ENCODE data around the gene NOG. TPM values are rescaled to one million over a fixed set of nuclear protein-coding genes. Genes with fewer than 3 reads are reported as not detected.

The NOG gene
- total RNA-seq (2011; cell fraction: chromatin; rRNA removed; ENCODE audit: low replicate concordance): not detected in 2 replicates
- not detected in 2 replicates for total RNA-seq (2011; cell fraction: nucleolus; rRNA removed)
- not detected in 2 replicates for total RNA-seq (2011; cell fraction: nucleoplasm; rRNA removed)
- not detected in 2 replicates for total RNA-seq (2014; rRNA removed)
- total RNA-seq (2014; rRNA removed; fragmentation: Illumina TruSeq; extraction: Trizol): not detected in 2 replicates
- not detected in 2 replicates for total RNA-seq (2015; rRNA removed; fragmentation: Illumina TruSeq; extraction: Trizol)
- total RNA-seq (2021): not detected in 2 replicates
- polyA plus RNA-seq (2011; rRNA removed): not detected in 2 replicates
- polyA plus RNA-seq (2011; cell fraction: cytosol; rRNA removed): not detected in 2 replicates
- not detected in 2 replicates for polyA plus RNA-seq (2011; cell fraction: nucleus; rRNA removed)
- not detected in 2 replicates for polyA plus RNA-seq (2012)
- polyA plus RNA-seq (2014; fragmentation: Illumina TruSeq; extraction: Trizol): not detected in 2 replicates
- polyA plus RNA-seq (2014; fragmentation: Nextera tagmentation; extraction: Ambion mirVana): not detected
- not detected in 2 replicates for polyA plus RNA-seq (2014; rRNA removed)
- polyA minus RNA-seq (2011; rRNA and poly(A)+ RNA removed): not detected in 2 replicates
- not detected in 2 replicates for polyA minus RNA-seq (2011; cell fraction: cytosol; rRNA and poly(A)+ RNA removed)
- polyA minus RNA-seq (2011; cell fraction: nucleus; rRNA and poly(A)+ RNA removed): not detected in 2 replicates
- not detected for Bru-seq, nascent RNA
- not detected for BruChase-seq, experiment 1, labeled RNA remaining after a 2-hour chase
- BruChase-seq, experiment 2, labeled RNA remaining after a 6-hour chase: percentile 20 among the genes with signal in this experiment
- long read RNA-seq, experiment 1: 0 reads
- long read RNA-seq, experiment 2: 0 reads
- long read RNA-seq, experiment 3: 0 reads

DNA sequence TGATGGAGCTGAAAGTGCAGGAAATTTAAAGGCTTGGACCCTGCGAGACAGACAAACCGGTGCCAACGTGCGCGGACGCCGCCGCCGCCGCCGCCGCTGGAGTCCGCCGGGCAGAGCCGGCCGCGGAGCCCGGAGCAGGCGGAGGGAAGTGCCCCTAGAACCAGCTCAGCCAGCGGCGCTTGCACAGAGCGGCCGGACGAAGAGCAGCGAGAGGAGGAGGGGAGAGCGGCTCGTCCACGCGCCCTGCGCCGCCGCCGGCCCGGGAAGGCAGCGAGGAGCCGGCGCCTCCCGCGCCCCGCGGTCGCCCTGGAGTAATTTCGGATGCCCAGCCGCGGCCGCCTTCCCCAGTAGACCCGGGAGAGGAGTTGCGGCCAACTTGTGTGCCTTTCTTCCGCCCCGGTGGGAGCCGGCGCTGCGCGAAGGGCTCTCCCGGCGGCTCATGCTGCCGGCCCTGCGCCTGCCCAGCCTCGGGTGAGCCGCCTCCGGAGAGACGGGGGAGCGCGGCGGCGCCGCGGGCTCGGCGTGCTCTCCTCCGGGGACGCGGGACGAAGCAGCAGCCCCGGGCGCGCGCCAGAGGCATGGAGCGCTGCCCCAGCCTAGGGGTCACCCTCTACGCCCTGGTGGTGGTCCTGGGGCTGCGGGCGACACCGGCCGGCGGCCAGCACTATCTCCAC is at the start of gene NOG:
Gene NOG (plus strand): TSS at position 54 of the 674 bp plus-strand sequence. CDS start 525 bp downstream, at position 579.
- H3K9me3 ChIP-seq (replicated peaks; ENCODE audit: control insufficient read depth, insufficient read depth, low read depth, low read length): no peaks in the 10 kb centered on the region
- H3K4me3 ChIP-seq: no peak within 1 kb of the TSS
- TF ChIP-seq, protein P1, sequence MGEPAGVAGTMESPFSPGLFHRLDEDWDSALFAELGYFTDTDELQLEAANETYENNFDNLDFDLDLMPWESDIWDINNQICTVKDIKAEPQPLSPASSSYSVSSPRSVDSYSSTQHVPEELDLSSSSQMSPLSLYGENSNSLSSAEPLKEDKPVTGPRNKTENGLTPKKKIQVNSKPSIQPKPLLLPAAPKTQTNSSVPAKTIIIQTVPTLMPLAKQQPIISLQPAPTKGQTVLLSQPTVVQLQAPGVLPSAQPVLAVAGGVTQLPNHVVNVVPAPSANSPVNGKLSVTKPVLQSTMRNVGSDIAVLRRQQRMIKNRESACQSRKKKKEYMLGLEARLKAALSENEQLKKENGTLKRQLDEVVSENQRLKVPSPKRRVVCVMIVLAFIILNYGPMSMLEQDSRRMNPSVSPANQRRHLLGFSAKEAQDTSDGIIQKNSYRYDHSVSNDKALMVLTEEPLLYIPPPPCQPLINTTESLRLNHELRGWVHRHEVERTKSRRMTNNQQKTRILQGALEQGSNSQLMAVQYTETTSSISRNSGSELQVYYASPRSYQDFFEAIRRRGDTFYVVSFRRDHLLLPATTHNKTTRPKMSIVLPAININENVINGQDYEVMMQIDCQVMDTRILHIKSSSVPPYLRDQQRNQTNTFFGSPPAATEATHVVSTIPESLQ (CRISPR knock-in tag; IDR thresholded peaks at IDR 0.05): no peak
- TF ChIP-seq PCBP1 (IDR thresholded peaks at IDR 0.05; ENCODE audit: low read depth, low read length, poor library complexity, severe bottlenecking): peak; percentile 11
- CTCF ChIA-PET (ENCODE audit: low intra/inter-chr PET ratio): no interaction called here
- H3K79me2 ChIP-seq (ENCODE audit: control insufficient read depth, insufficient read depth, low read length): no peaks in the 10 kb centered on the region
- POLR2A ChIA-PET: no interaction called here
- no peak for FAIRE-seq
- in situ Hi-C loops (cut with MboI) (loop anchor here (5.0 kb wide), 1 partner anchor 119 kb away; no protein-coding TSS in a partner anchor), intact Hi-C loops (cut with micrococcal nuclease) (loop anchor here (10.0 kb wide), 2 partner anchors 81 to 351 kb away; no protein-coding TSS in a partner anchor)
- no TSS peak for BruUV-seq (replicated peaks)
- H3K27ac ChIP-seq (ENCODE audit: extremely low read depth, low read depth, low read length): no peak within 1 kb of the TSS
- H4K20me1 ChIP-seq (replicated peaks; ENCODE audit: control insufficient read depth, insufficient read depth, low read length): no peaks in the 10 kb centered on the region; the same call in 1 of the 2 replicates
- peaks cover 22 to 30% of the 10 kb centered on the region in 2 experiments for H3K27me3 ChIP-seq (ENCODE audit: control insufficient read depth in 2 of 2, insufficient read depth in 2 of 2, low read length in 2 of 2)
- no peaks in the 10 kb centered on the region for H3K36me3 ChIP-seq (ENCODE audit: control insufficient read depth, insufficient read depth, low read length)
- no peak for DNase-seq (ENCODE audit: extremely low read depth in 1 of 4, low spot score in 3 of 4)
- H2AFZ ChIP-seq (ENCODE audit: low read depth, low read length): no peak within 1 kb of the TSS
- peaks cover 0 to 22% of the 10 kb centered on the region in 2 experiments; a peak in 2 of 5 replicates for H3K4me1 ChIP-seq (replicated peaks in 1 of 2; ENCODE audit: control insufficient read depth in 2 of 2, insufficient read depth in 2 of 2, low read length in 2 of 2)
- H3K9ac ChIP-seq (ENCODE audit: insufficient read depth in 1 of 2, low read depth in 2 of 2, low read length in 2 of 2): no peak within 1 kb of the TSS
- 14% methylated on average over 38 of the region's 85 CpGs for whole genome bisulfite sequencing (ENCODE audit: insufficient coverage, low coverage, missing lambda C conversion rate)
- H3K4me2 ChIP-seq (ENCODE audit: insufficient read depth, low read length): no peak within 1 kb of the TSS; the same call in 1 of the 2 replicates
- ATAC-seq: peak; percentile 44
- H3K9me1 ChIP-seq (ENCODE audit: control insufficient read depth, insufficient read depth, low read length): peaks cover 5% of the 10 kb centered on the region

Measured in K562 (cell line).